SHP77 (cell line): ENCODE data around the gene LIPM.

Source experiments
- DNase-seq, 2 experiments: peaks; one replicate each; lab custom pipeline; 2025; lab: John Stamatoyannopoulos, UW

Gene LIPM

GRCh38 chr10:88802523-88803285 lies at the start of gene LIPM:
TSS of gene LIPM (plus strand) at chr10:88802730. CDS start at chr10:88802897, 167 bp downstream.
- no peak for DNase-seq

GRCh38 chr10:88754287-88754686 lies 48.2 kb upstream of the LIPM start:
- DNase-seq: no peak

- no peak for DNase-seq
These were observed 46.8 kb upstream of the LIPM start for GRCh38 chr10:88755753-88756152.

- DNase-seq: no peak
These were observed 45.9 kb upstream of the LIPM start for GRCh38 chr10:88756660-88757059.

GRCh38 chr10:88759366-88760101 lies 43.0 kb upstream of the LIPM start, which contains the start of gene LIPN:
TSS of gene LIPN (plus strand) at chr10:88760020. CDS start at chr10:88761406, 1,386 bp downstream.
- no peak for DNase-seq

- no peak for DNase-seq
These were observed 39.6 kb upstream of the LIPM start for GRCh38 chr10:88762906-88763305.

GRCh38 chr10:88763441-88763840 lies 39.1 kb upstream of the LIPM start:
- no peak for DNase-seq

GRCh38 chr10:88764110-88764509 lies 38.4 kb upstream of the LIPM start:
- DNase-seq: no peak

- DNase-seq: no peak
These were observed 36.7 kb upstream of the LIPM start for GRCh38 chr10:88765816-88766215.

GRCh38 chr10:88769384-88769783 lies 33.1 kb upstream of the LIPM start:
- no peak for DNase-seq

GRCh38 chr10:88781206-88781605 lies 21.3 kb upstream of the LIPM start:
- DNase-seq: no peak

- DNase-seq: no peak
These were observed 20.3 kb upstream of the LIPM start for GRCh38 chr10:88782222-88782621.

- DNase-seq: no peak
These were observed 18.8 kb upstream of the LIPM start for GRCh38 chr10:88783724-88784123.

- no peak for DNase-seq
These were observed 16.3 kb upstream of the LIPM start for GRCh38 chr10:88786032-88786770.

GRCh38 chr10:88787463-88787862 lies 15.1 kb upstream of the LIPM start:
- no peak for DNase-seq

- DNase-seq: no peak
These were observed 13.6 kb upstream of the LIPM start for GRCh38 chr10:88788924-88789323.

- DNase-seq: peak in 1 of 2 experiments; percentile 1
These were observed 10.6 kb upstream of the LIPM start for GRCh38 chr10:88791924-88792323.

- no peak for DNase-seq
These were observed 9.9 kb upstream of the LIPM start for GRCh38 chr10:88792661-88793060.

GRCh38 chr10:88793712-88794299 lies 8.7 kb upstream of the LIPM start:
- no peak for DNase-seq

- no peak for DNase-seq
These were observed 7.8 kb upstream of the LIPM start for GRCh38 chr10:88794731-88795130.

- no peak for DNase-seq
These were observed 2.1 kb upstream of the LIPM start for GRCh38 chr10:88800152-88801125.
